Spinal cord (tissue), 10 donors: Measurements from ENCODE around the gene SLC25A12. TPM values are rescaled to one million over a fixed set of nuclear protein-coding genes. Genes with fewer than 3 reads are reported as not detected.
A peak's percentile ranks its signal among the peaks of the same experiment; 100 is the strongest.

Experiments used
- DNase-seq, 6 donors: peaks; one replicate each; pipeline versions ENCODE4 v3.0.0 to v3.0.0-alpha.2; 2013 to 2015; ENCODE audit warnings: low spot score in 6 of 6, low read depth in 4 of 6
- H3K27ac ChIP-seq: one replicate; pipeline ENCODE4 v1.5.1; 2013; ENCODE audit warnings: low read depth, low read length, control low read depth
- H3K27me3 ChIP-seq: one replicate; pipeline ENCODE4 v1.6.1; 2013; ENCODE audit warnings: low read length; ENCODE audit not compliant: control insufficient read depth, insufficient read depth
- H3K36me3 ChIP-seq: one replicate; pipeline ENCODE4 v1.6.1; 2013; ENCODE audit warnings: low read length; ENCODE audit not compliant: control insufficient read depth, insufficient read depth
- H3K4me1 ChIP-seq: one replicate; pipeline ENCODE4 v1.6.1; 2013; ENCODE audit warnings: low read length; ENCODE audit not compliant: control insufficient read depth, insufficient read depth
- H3K4me3 ChIP-seq: one replicate; pipeline ENCODE4 v1.5.1; 2013; ENCODE audit warnings: low read depth, low read length, control low read depth
- H3K9me3 ChIP-seq: one replicate; pipeline ENCODE4 v1.6.1; 2013; ENCODE audit warnings: low read length; ENCODE audit not compliant: control insufficient read depth, insufficient read depth
- whole genome bisulfite sequencing: methylation state at CpG from one replicate; pipeline ENCODE4 v1.1.5; 2013; ENCODE audit warnings: missing lambda C conversion rate; ENCODE audit not compliant: insufficient coverage; 5-methylcytosine and 5-hydroxymethylcytosine counted together
- polyA plus RNA-seq, 2 donors: library from polyadenylated mRNA; unstranded; fragments of 120-200 nt; gene quantifications; one replicate each; pipeline ENCODE4 v1.2.1, GENCODE V29; 2013; ENCODE audit not compliant: insufficient read length in 2 of 2
- total RNA-seq, 2 donors: library from RNA; depleted of rRNA in 1 of 2; stranded (reverse); fragments of 120-200 nt in 1 of 2; fragments of >200 nt in 1 of 2; gene quantifications; one replicate each; pipeline versions ENCODE4 v1.2.3 to v1.2.4, GENCODE V29; 2013 to 2014
- donor health status: healthy.

The SLC25A12 gene
- total and polyA plus RNA-seq, 4 donors = 35.9 to 87.9 (median 54.5) TPM

GRCh38 chr2:171798156-171798820 lies 95.8 kb downstream of the SLC25A12 start:
- no peaks in the 10 kb centered on the region for H3K4me1 ChIP-seq
- no peaks in the 10 kb centered on the region for H3K27me3 ChIP-seq
- no peak overlapping the region for H3K4me3 ChIP-seq
- WGBS = 100% methylated on average over 1 of the region's 6 CpGs
- no peaks in the 10 kb centered on the region for H3K36me3 ChIP-seq
- DNase-seq = no peak
- H3K27ac ChIP-seq = no peak overlapping the region
- H3K9me3 ChIP-seq = no peaks in the 10 kb centered on the region

DNA sequence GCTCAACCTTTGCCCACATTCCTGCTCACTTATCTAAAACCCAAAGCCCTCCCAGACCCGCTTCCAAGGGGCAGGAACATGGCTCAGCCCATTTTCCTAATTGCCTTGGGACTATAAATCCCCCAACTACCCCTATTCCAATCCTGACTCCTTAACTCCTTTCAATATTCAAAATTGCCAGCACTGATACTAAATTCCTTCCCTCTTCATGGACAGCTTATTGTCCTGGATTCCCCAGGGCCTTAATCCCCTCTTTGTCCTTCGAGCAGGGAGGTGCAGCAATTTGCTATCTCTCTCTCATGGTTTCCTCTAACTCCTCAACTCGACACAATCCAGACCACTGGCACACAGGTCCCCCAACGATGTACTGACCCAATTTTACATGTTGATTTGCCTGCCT lies 99.1 kb downstream of the SLC25A12 start:
- Histone ChIP-seq H3K36me3 (peaks cover 2% of the 10 kb centered on the region), H3K27ac (no peak overlapping the region), H3K27me3 (no peaks in the 10 kb centered on the region), H3K4me3 (no peak overlapping the region), H3K9me3 (no peaks in the 10 kb centered on the region), H3K4me1 (no peaks in the 10 kb centered on the region)
- WGBS = 44% methylated on average over 3 of the region's 4 CpGs
- DNase-seq = no peak

- 100% methylated on average over 1 of the region's 6 CpGs for WGBS
- DNase-seq = no peak
- no peak overlapping the region for H3K27ac ChIP-seq
- H3K9me3 ChIP-seq = no peaks in the 10 kb centered on the region
- peaks cover 7% of the 10 kb centered on the region for H3K36me3 ChIP-seq
- H3K4me3 ChIP-seq = no peak overlapping the region
- H3K27me3 ChIP-seq = no peaks in the 10 kb centered on the region
- H3K4me1 ChIP-seq = no peaks in the 10 kb centered on the region
Observed at GRCh38 chr2:171793691-171794678, 100.1 kb downstream of the SLC25A12 start.

DNA sequence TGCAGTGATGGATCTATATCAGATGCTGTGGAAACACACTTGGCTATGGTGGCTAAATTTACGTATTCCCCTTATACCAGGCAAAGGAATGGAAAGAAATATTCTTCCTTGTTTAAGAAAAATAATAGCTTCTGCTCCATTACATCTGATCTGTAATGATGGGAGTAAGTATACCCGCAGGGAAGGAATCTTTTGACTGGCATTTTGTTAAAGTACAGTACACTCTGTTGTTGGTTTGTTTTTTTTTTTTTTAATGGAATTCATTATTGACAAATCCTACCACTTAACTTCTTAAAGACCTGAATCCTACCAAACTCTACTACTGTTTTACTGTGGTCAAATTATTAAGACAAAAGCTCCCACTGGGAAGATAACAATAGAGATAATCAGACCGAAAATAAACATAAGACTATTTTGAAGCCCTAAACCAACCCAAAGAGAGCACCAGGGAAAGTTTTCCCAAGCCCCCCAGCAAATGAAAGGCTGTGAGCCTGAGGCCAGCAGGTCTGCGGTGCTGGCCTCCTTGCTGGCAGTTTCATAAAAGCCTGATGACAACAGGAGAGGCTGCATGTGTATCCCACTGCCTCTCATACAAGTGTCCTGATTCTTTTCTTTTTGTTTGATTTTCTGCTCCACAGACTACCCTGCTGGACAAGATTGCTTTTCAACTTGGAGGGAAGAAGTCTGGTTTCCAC lies 101.0 kb downstream of the SLC25A12 start:
- Histone ChIP-seq H3K27me3 (no peaks in the 10 kb centered on the region), H3K9me3 (no peaks in the 10 kb centered on the region), H3K27ac (no peak overlapping the region), H3K4me3 (no peak overlapping the region), H3K36me3 (peaks cover 10% of the 10 kb centered on the region), H3K4me1 (no peaks in the 10 kb centered on the region)
- DNase-seq = no peak
- 35% methylated on average over 2 of the region's 4 CpGs for WGBS

GRCh38 chr2:171792157-171792556 lies 101.9 kb downstream of the SLC25A12 start:
- H3K27ac ChIP-seq = no peak overlapping the region
- H3K36me3 ChIP-seq = peaks cover 15% of the 10 kb centered on the region
- WGBS = 100% methylated on average over 1 of the region's 3 CpGs

DNA sequence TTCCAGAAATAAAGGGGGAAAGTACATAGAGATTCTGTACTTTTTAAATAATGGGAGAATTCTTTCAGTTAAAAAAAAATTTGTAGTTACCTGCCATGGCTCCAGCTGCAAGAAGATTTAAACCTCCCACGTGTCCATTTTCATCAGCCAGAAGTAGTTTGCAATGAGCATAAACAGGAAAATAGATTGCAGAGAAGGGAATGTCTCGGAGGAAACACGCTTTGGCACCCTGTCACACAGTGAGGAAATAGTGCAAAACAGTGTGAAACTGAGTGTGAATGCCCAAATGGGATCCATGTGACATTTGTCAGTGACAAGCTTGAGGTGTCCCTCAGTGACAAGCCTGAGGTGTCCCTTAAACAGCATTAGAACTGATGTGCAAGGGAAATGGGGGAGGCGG lies 102.7 kb downstream of the SLC25A12 start:
- H3K27ac ChIP-seq = no peak overlapping the region
- no peaks in the 10 kb centered on the region for H3K9me3 ChIP-seq
- H3K36me3 ChIP-seq = peaks cover 20% of the 10 kb centered on the region
- peak in 1 of 6 donors; percentile 83 for DNase-seq
- no peaks in the 10 kb centered on the region for H3K27me3 ChIP-seq
- WGBS = 61% methylated on average over 3 of the region's 4 CpGs
- no peaks in the 10 kb centered on the region for H3K4me1 ChIP-seq
- no peak overlapping the region for H3K4me3 ChIP-seq

More at GRCh38 chr2:171792157-171792556, 101.9 kb downstream of the SLC25A12 start:
- H3K9me3 ChIP-seq = no peaks in the 10 kb centered on the region
- DNase-seq = no peak
- H3K27me3 ChIP-seq = no peaks in the 10 kb centered on the region
- no peak overlapping the region for H3K4me3 ChIP-seq
- no peaks in the 10 kb centered on the region for H3K4me1 ChIP-seq

DNA sequence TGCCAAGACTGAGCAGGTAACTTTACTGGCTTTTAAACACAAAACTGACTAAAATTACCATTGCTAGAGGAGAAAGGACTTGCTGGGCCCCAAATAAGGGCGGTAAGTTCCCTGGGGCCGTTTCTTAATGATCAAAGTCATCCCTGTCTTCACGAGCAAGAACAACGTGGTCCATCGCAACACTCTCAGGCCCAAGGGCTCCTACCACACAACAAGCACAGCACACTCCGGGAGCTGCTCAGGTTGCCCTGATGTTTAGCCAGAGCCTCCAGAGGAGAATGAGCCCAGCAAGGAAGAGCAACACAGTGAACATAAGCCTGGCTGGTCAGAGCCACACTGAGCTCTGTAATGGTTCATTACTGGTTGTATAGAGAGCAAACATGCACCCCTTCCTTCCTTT lies 104.1 kb downstream of the SLC25A12 start:
- H3K9me3 ChIP-seq = no peaks in the 10 kb centered on the region
- H3K4me3 ChIP-seq = no peak overlapping the region
- no peak overlapping the region for H3K27ac ChIP-seq
- H3K36me3 ChIP-seq = peaks cover 28% of the 10 kb centered on the region
- DNase-seq = no peak
- no peaks in the 10 kb centered on the region for H3K27me3 ChIP-seq
- WGBS = 72% methylated on average over 3 of the region's 6 CpGs
- H3K4me1 ChIP-seq = no peaks in the 10 kb centered on the region

GRCh38 chr2:171788316-171788993 lies 105.6 kb downstream of the SLC25A12 start:
- H3K36me3 ChIP-seq = peaks cover 28% of the 10 kb centered on the region
- no peak overlapping the region for H3K27ac ChIP-seq
- no peaks in the 10 kb centered on the region for H3K27me3 ChIP-seq
- no peak overlapping the region for H3K4me3 ChIP-seq
- DNase-seq = no peak
- H3K9me3 ChIP-seq = no peaks in the 10 kb centered on the region
- no peaks in the 10 kb centered on the region for H3K4me1 ChIP-seq
- WGBS = 48% methylated on average over 4 of the region's 7 CpGs
